H1 (cell line): Measurements from ENCODE around the gene P3R3URF. TPM values are rescaled to one million over a fixed set of nuclear protein-coding genes. Genes with fewer than 3 reads are reported as not detected.

ENCODE experiments used
- CTCF ChIA-PET: fragments of 300-600 bp; sonication (Branson Sonifier 250); formaldehyde crosslinking; loops from one replicate; lab custom pipeline; 2021; ENCODE audit not compliant: partially characterized antibody; lab: Charles Lee
- POLR2A ChIA-PET: fragments of 300-600 bp; sonication (Branson Sonifier 250); formaldehyde crosslinking; loops from one replicate; lab custom pipeline; 2021; ENCODE audit warnings: inconsistent platforms; ENCODE audit not compliant: partially characterized antibody; lab: Charles Lee
- DNase-seq, 2 experiments: peaks; one replicate each; pipeline versions ENCODE4 v3.0.0 to v3.0.0-alpha.2; 2010 to 2022; ENCODE audit warnings: low spot score in 2 of 2, low read depth in 1 of 2, mixed read lengths in 1 of 2
- FAIRE-seq: peaks from 2 replicates; lab custom pipeline; 2011; peaks lifted over from hg19 to GRCh38; lab: Jason Lieb, UNC
- H2AFZ ChIP-seq: 2 replicates; pipeline ENCODE4 v1.8.1; 2012; ENCODE audit warnings: low read length, inconsistent platforms
- H2AK5ac ChIP-seq: 2 replicates; pipeline ENCODE4 v1.6.1; 2013; ENCODE audit warnings: low read depth, low read length
- H2BK120ac ChIP-seq: replicated peaks from 2 replicates; pipeline ENCODE3; 2013; ENCODE audit warnings: low read depth, low read length, inconsistent platforms
- H2BK12ac ChIP-seq: 2 replicates; pipeline ENCODE4 v1.6.1; 2013; ENCODE audit warnings: low read depth, low read length
- H2BK15ac ChIP-seq: 2 replicates; pipeline ENCODE4 v1.6.1; 2013; ENCODE audit warnings: low read length
- H2BK20ac ChIP-seq: 2 replicates; pipeline ENCODE4 v1.6.1; 2013; ENCODE audit warnings: low read length
- H2BK5ac ChIP-seq: 2 replicates; pipeline ENCODE4 v1.6.1; 2013; ENCODE audit warnings: low read depth, low read length
- H3K14ac ChIP-seq: 2 replicates; pipeline ENCODE4 v1.6.1; 2013; ENCODE audit warnings: inconsistent platforms; ENCODE audit not compliant: insufficient read length
- H3K18ac ChIP-seq: 2 replicates; pipeline ENCODE4 v1.6.1; 2013; ENCODE audit warnings: low read length; ENCODE audit errors: extremely low read depth
- H3K23ac ChIP-seq: 2 replicates; pipeline ENCODE4 v1.6.1; 2013; ENCODE audit warnings: inconsistent platforms; ENCODE audit not compliant: insufficient read length
- H3K23me2 ChIP-seq: 2 replicates; pipeline ENCODE4 v1.6.1; 2013; ENCODE audit warnings: low read depth, low read length
- H3K27ac ChIP-seq: 2 replicates; pipeline ENCODE4 v1.6.1; 2011; ENCODE audit warnings: low read depth, low read length, inconsistent platforms
- H3K27me3 ChIP-seq, 4 experiments: replicated peaks in 1 of 4; 1 replicate in 1 of 4; 2 replicates in 3 of 4; pipeline versions ENCODE4 v1.6.1 to v1.8.1; 2011 to 2013; ENCODE audit warnings: low read length in 3 of 4, mild to moderate bottlenecking in 3 of 4, inconsistent platforms in 2 of 4, mixed read lengths in 2 of 4, moderate library complexity in 1 of 4; ENCODE audit not compliant: control insufficient read depth in 3 of 4, insufficient read depth in 3 of 4; ENCODE audit errors: extremely low read depth in 1 of 4
- H3K36me3 ChIP-seq, 4 experiments: 2 replicates each; pipeline versions ENCODE4 v1.6.1 to v1.8.1; 2011 to 2013; ENCODE audit warnings: mild to moderate bottlenecking in 4 of 4, low read length in 3 of 4, moderate library complexity in 2 of 4, control low read depth in 1 of 4, inconsistent platforms in 1 of 4; ENCODE audit not compliant: insufficient read depth in 4 of 4, control insufficient read depth in 2 of 4
- H3K4ac ChIP-seq: replicated peaks from 2 replicates; pipeline ENCODE3; 2013; ENCODE audit warnings: low read length, low read depth, mixed read lengths, inconsistent platforms; ENCODE audit not compliant: insufficient read length
- H3K4me1 ChIP-seq, 4 experiments: replicated peaks in 1 of 4; 1 replicate in 1 of 4; 2 replicates in 3 of 4; pipeline versions ENCODE4 v1.6.1 to v1.8.1; 2011 to 2013; ENCODE audit warnings: low read length in 3 of 4, inconsistent platforms in 2 of 4, mixed read lengths in 1 of 4; ENCODE audit not compliant: insufficient read depth in 4 of 4, control insufficient read depth in 3 of 4
- H3K4me2 ChIP-seq, 2 experiments: 2 replicates each; pipeline versions ENCODE4 v1.6.1 to v1.8.1; 2011 to 2013; ENCODE audit warnings: low read depth in 2 of 2, low read length in 2 of 2, control low read depth in 1 of 2, inconsistent platforms in 1 of 2, mild to moderate bottlenecking in 1 of 2; ENCODE audit not compliant: insufficient read depth in 1 of 2
- H3K4me3 ChIP-seq, 4 experiments: fragments of 200-600, 300-600 bp in 1 of 4; sonication (generic), shearing (Covaris generic), sonication (Bioruptor Twin) in 1 of 4; 2 replicates each; pipeline versions ENCODE4 v1.5.1 to v1.8.1; 2011 to 2016; ENCODE audit warnings: low read length in 4 of 4, low read depth in 3 of 4, control low read depth in 2 of 4, inconsistent platforms in 2 of 4, mild to moderate bottlenecking in 2 of 4, mixed read lengths in 1 of 4, moderate library complexity in 1 of 4; ENCODE audit not compliant: insufficient read depth in 2 of 4; ENCODE audit errors: extremely low read depth in 1 of 4
- H3K56ac ChIP-seq: replicated peaks from 2 replicates; pipeline ENCODE3; 2013; ENCODE audit warnings: low read depth, mild to moderate bottlenecking, mixed read lengths, low read length, inconsistent platforms; ENCODE audit not compliant: insufficient read length
- H3K79me1 ChIP-seq: 2 replicates; pipeline ENCODE4 v1.6.1; 2013; ENCODE audit warnings: low read depth, low read length, control low read depth
- H3K79me2 ChIP-seq, 2 experiments: 2 replicates each; pipeline versions ENCODE4 v1.6.1 to v1.8.1; 2012 to 2013; ENCODE audit warnings: low read length in 2 of 2, mild to moderate bottlenecking in 2 of 2, inconsistent platforms in 1 of 2; ENCODE audit not compliant: insufficient read depth in 2 of 2, control insufficient read depth in 1 of 2
- H3K9ac ChIP-seq, 4 experiments: replicated peaks in 1 of 4; 1 replicate in 1 of 4; 2 replicates in 3 of 4; pipeline versions ENCODE4 v1.6.1 to v1.8.1; 2011 to 2013; ENCODE audit warnings: low read depth in 3 of 4, low read length in 3 of 4, control low read depth in 2 of 4, mild to moderate bottlenecking in 2 of 4, moderate library complexity in 2 of 4, inconsistent platforms in 1 of 4; ENCODE audit errors: extremely low read depth in 1 of 4
- H3K9me3 ChIP-seq, 2 experiments: 2 replicates each; pipeline versions ENCODE4 v1.6.1 to v1.8.1; 2012 to 2013; ENCODE audit warnings: mild to moderate bottlenecking in 2 of 2, moderate library complexity in 2 of 2, control low read depth in 1 of 2, inconsistent platforms in 1 of 2, low read depth in 1 of 2, low read length in 1 of 2, mixed read lengths in 1 of 2; ENCODE audit not compliant: insufficient read depth in 2 of 2
- H4K20me1 ChIP-seq, 2 experiments: replicated peaks in 1 of 2; 2 replicates each; pipeline versions ENCODE3 to v1.8.1; 2011 to 2013; ENCODE audit warnings: inconsistent platforms in 2 of 2, low read length in 2 of 2, mild to moderate bottlenecking in 1 of 2; ENCODE audit not compliant: insufficient read depth in 2 of 2, control insufficient read depth in 1 of 2
- H4K5ac ChIP-seq: 2 replicates; pipeline ENCODE4 v1.6.1; 2013; ENCODE audit warnings: low read length, low read depth, mixed read lengths, inconsistent platforms; ENCODE audit not compliant: insufficient read length
- H4K8ac ChIP-seq: 2 replicates; pipeline ENCODE4 v1.8.0; 2013; ENCODE audit warnings: mild to moderate bottlenecking, moderate library complexity, low read length, inconsistent platforms; ENCODE audit not compliant: insufficient read depth; ENCODE audit errors: extremely low read depth
- H4K91ac ChIP-seq: replicated peaks from 2 replicates; pipeline ENCODE3; 2013; ENCODE audit warnings: low read length, mixed read lengths, inconsistent platforms; ENCODE audit not compliant: insufficient read length
- CHD2 ChIP-seq: IDR thresholded peaks from 2 replicates; pipeline ENCODE4 v1.6.1; 2012; ENCODE audit warnings: low read length, improper control_type of control experiment
- RAD21 ChIP-seq, 2 experiments: IDR thresholded peaks in 1 of 2; conservative IDR thresholded peaks in 1 of 2; 2 replicates each; pipeline ENCODE4 v1.6.1; 2011; ENCODE audit warnings: low read depth in 2 of 2, low read length in 2 of 2, improper control_type of control experiment in 1 of 2, inconsistent platforms in 1 of 2, mild to moderate bottlenecking in 1 of 2, moderate library complexity in 1 of 2
- RNF2 ChIP-seq: fragments of 200-900, 300-1000 bp; sonication (generic); IDR thresholded peaks from 2 replicates; pipeline ENCODE4 v1.7.1; 2016; ENCODE audit warnings: borderline replicate concordance, low read depth, mild to moderate bottlenecking, antibody characterized with exemption, low read length; ENCODE audit not compliant: poor library complexity, severe bottlenecking; ENCODE audit errors: missing control alignments
- WGBS, 2 experiments: shearing (Covaris generic) in 1 of 2; methylation state at CpG; one replicate each; pipeline versions ENCODE4 v1.1.6 to v1.1.7; 2013 to 2015; ENCODE audit warnings: low lambda C conversion rate in 2 of 2, mixed read lengths in 2 of 2, inconsistent platforms in 1 of 2, low coverage in 1 of 2, missing lambda C conversion rate in 1 of 2; ENCODE audit not compliant: insufficient replicate concordance in 2 of 2, insufficient coverage in 1 of 2, insufficient read length in 1 of 2; ENCODE audit errors: extremely low coverage in 1 of 2, missing lambda C conversion rate in 1 of 2; 5-methylcytosine and 5-hydroxymethylcytosine counted together
- polyA plus RNA-seq, 7 experiments: library from polyadenylated mRNA; depleted of rRNA in 3 of 7; stranded (reverse) in 5 of 7; unstranded in 2 of 7; fragments of >200 nt in 5 of 7; fragments of 200-250 nt in 2 of 7; gene quantifications; 1 replicate in 5 of 7; 2 replicates in 1 of 7; 4 replicates in 1 of 7; pipeline versions ENCODE4 v1.2.1 to v1.2.3, GENCODE V29; 2011 to 2013; ENCODE audit warnings: missing spikeins in 2 of 7, mixed read lengths in 2 of 7
- total RNA-seq: library from RNA; stranded (reverse); fragmentation: NEBNext Ultra II Directional; extraction: Animal tissue kit (Norgen Biotek cat#: 25700); gene quantifications from 2 replicates; pipeline ENCODE4 v1.2.1, GENCODE V29; 2021

The P3R3URF gene
- total and polyA plus RNA-seq, 2 of the 8 experiments (the other 6 are each of a cell fraction or from before 2014, with no cell fraction given) = not detected

DNA sequence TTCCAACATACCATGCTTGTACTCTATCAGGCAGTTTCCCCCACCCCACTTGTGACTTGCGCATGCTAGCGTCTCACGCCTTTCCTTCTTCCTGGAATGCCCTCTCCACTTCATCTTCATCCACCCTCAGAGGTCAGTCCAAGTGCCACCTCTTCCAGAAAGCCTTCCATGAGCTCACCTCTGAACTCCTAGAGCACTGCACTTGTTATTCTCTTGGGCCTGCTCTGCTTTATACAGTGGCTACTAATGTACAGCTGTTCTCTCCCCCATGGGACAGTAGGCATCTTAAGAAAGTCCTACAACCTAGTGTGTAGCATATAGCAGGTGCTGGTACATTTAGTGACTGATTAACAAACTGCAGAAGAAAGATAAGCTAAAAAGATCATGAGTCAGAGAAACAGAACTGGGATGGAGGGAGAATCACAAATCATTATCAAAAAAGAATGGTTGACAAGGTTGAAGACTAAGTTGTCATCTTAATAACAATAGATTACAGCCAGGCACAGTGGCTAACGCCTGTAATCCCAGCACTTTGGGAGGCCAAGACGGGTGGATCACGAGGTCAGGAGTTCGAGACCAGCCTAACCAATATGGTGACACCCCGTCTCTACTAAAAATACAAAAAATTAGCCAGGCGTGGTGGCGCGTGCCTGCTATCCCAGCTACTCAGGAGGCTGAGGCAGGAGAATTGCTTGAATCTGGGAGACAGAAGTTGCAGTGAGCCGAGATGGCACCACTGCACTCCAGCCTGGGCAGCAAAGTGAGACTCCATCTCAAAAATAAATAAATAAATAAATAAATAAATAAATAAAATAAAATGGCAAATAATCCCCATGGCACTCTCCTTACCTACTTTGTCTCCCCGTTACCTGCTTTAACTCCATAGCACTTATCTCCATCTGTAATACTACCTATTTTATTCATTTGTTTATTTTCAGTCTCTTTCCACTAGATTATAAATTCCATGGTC, 17.7 kb downstream of the P3R3URF start:
- H4K8ac ChIP-seq = no peak overlapping the region
- no peak overlapping the region for H3K23ac ChIP-seq
- no peak overlapping the region for H2AK5ac ChIP-seq
- POLR2A ChIA-PET = interaction anchor here (1.4 kb wide), 1 partner anchor 39 kb away, joined by 3 read pairs; the partner anchor contains the start of gene POMGNT1
- H4K20me1 ChIP-seq = no peaks in the 10 kb centered on the region
- no peak overlapping the region for H4K5ac ChIP-seq
- H2BK12ac ChIP-seq = no peak overlapping the region
- WGBS, 2 experiments = 93% methylated on average over 13 of the region's 13 CpGs; no CpG with 5 or more reads in 1 of the 2 experiments
- H3K9ac ChIP-seq = no peak overlapping the region
- H3K79me2 ChIP-seq = no peaks in the 10 kb centered on the region
- no peaks in the 10 kb centered on the region for H3K4me1 ChIP-seq
- H2AFZ ChIP-seq = no peak overlapping the region
- H3K9me3 ChIP-seq = no peaks in the 10 kb centered on the region
- CTCF ChIA-PET = interaction anchor here (0.8 to 4.0 kb wide), 2 partner anchors 9 to 13 kb away, joined by 3 to 18 read pairs; no protein-coding TSS in a partner anchor
- no peak overlapping the region for H2BK120ac ChIP-seq
- no peak overlapping the region for H3K4me3 ChIP-seq
- H3K14ac ChIP-seq = no peak overlapping the region
- H3K18ac ChIP-seq = no peak overlapping the region
- H2BK5ac ChIP-seq = no peak overlapping the region
- no peak overlapping the region for H3K56ac ChIP-seq
- no peak overlapping the region for H3K4me2 ChIP-seq
- no peaks in the 10 kb centered on the region for H3K36me3 ChIP-seq
- no peak overlapping the region for H2BK20ac ChIP-seq
- H4K91ac ChIP-seq = no peak overlapping the region
- no peaks in the 10 kb centered on the region for H3K27me3 ChIP-seq
- no peak for DNase-seq
- no peak for FAIRE-seq
- H2BK15ac ChIP-seq = no peak overlapping the region
- H3K23me2 ChIP-seq = no peaks in the 10 kb centered on the region
- no peak overlapping the region for H3K27ac ChIP-seq
- no peaks in the 10 kb centered on the region for H3K79me1 ChIP-seq
- H3K4ac ChIP-seq = no peak overlapping the region
- TF ChIP-seq CHD2 = no peak
- no peak for TF ChIP-seq RNF2
- TF ChIP-seq RAD21 (IDR thresholded peaks at IDR 0.05 in 1 of 2, conservative IDR thresholded peaks at IDR 0.05 in 1 of 2; ENCODE audit: low read depth in 2 of 2, low read length in 2 of 2) = no peak
